H1 (cell line): ENCODE results near the gene PTPN1. TPM values are rescaled to one million over a fixed set of nuclear protein-coding genes. Genes with fewer than 3 reads are reported as not detected.

Experiments used
- CTCF ChIA-PET: fragments of 300-600 bp; sonication (Branson Sonifier 250); formaldehyde crosslinking; loops from one replicate; lab custom pipeline; 2021; ENCODE audit not compliant: partially characterized antibody; lab: Charles Lee
- POLR2A ChIA-PET: fragments of 300-600 bp; sonication (Branson Sonifier 250); formaldehyde crosslinking; loops from one replicate; lab custom pipeline; 2021; ENCODE audit warnings: inconsistent platforms; ENCODE audit not compliant: partially characterized antibody; lab: Charles Lee
- DNase-seq, 2 experiments: peaks; one replicate each; pipeline versions ENCODE4 v3.0.0 to v3.0.0-alpha.2; 2010 to 2022; ENCODE audit warnings: low spot score in 2 of 2, low read depth in 1 of 2, mixed read lengths in 1 of 2
- FAIRE-seq: peaks from 2 replicates; lab custom pipeline; 2011; peaks lifted over from hg19 to GRCh38; lab: Jason Lieb, UNC
- H2AFZ ChIP-seq: 2 replicates; pipeline ENCODE4 v1.8.1; 2012; ENCODE audit warnings: low read length, inconsistent platforms
- H2AK5ac ChIP-seq: 2 replicates; pipeline ENCODE4 v1.6.1; 2013; ENCODE audit warnings: low read depth, low read length
- H2BK120ac ChIP-seq: replicated peaks from 2 replicates; pipeline ENCODE3; 2013; ENCODE audit warnings: low read depth, low read length, inconsistent platforms
- H2BK12ac ChIP-seq: 2 replicates; pipeline ENCODE4 v1.6.1; 2013; ENCODE audit warnings: low read depth, low read length
- H2BK15ac ChIP-seq: 2 replicates; pipeline ENCODE4 v1.6.1; 2013; ENCODE audit warnings: low read length
- H2BK20ac ChIP-seq: 2 replicates; pipeline ENCODE4 v1.6.1; 2013; ENCODE audit warnings: low read length
- H2BK5ac ChIP-seq: 2 replicates; pipeline ENCODE4 v1.6.1; 2013; ENCODE audit warnings: low read depth, low read length
- H3K14ac ChIP-seq: 2 replicates; pipeline ENCODE4 v1.6.1; 2013; ENCODE audit warnings: inconsistent platforms; ENCODE audit not compliant: insufficient read length
- H3K18ac ChIP-seq: 2 replicates; pipeline ENCODE4 v1.6.1; 2013; ENCODE audit warnings: low read length; ENCODE audit errors: extremely low read depth
- H3K23ac ChIP-seq: 2 replicates; pipeline ENCODE4 v1.6.1; 2013; ENCODE audit warnings: inconsistent platforms; ENCODE audit not compliant: insufficient read length
- H3K23me2 ChIP-seq: 2 replicates; pipeline ENCODE4 v1.6.1; 2013; ENCODE audit warnings: low read depth, low read length
- H3K27ac ChIP-seq: 2 replicates; pipeline ENCODE4 v1.6.1; 2011; ENCODE audit warnings: low read depth, low read length, inconsistent platforms
- H3K27me3 ChIP-seq, 4 experiments: replicated peaks in 1 of 4; 1 replicate in 1 of 4; 2 replicates in 3 of 4; pipeline versions ENCODE4 v1.6.1 to v1.8.1; 2011 to 2013; ENCODE audit warnings: low read length in 3 of 4, mild to moderate bottlenecking in 3 of 4, inconsistent platforms in 2 of 4, mixed read lengths in 2 of 4, moderate library complexity in 1 of 4; ENCODE audit not compliant: control insufficient read depth in 3 of 4, insufficient read depth in 3 of 4; ENCODE audit errors: extremely low read depth in 1 of 4
- H3K36me3 ChIP-seq, 4 experiments: 2 replicates each; pipeline versions ENCODE4 v1.6.1 to v1.8.1; 2011 to 2013; ENCODE audit warnings: mild to moderate bottlenecking in 4 of 4, low read length in 3 of 4, moderate library complexity in 2 of 4, control low read depth in 1 of 4, inconsistent platforms in 1 of 4; ENCODE audit not compliant: insufficient read depth in 4 of 4, control insufficient read depth in 2 of 4
- H3K4ac ChIP-seq: replicated peaks from 2 replicates; pipeline ENCODE3; 2013; ENCODE audit warnings: low read length, low read depth, mixed read lengths, inconsistent platforms; ENCODE audit not compliant: insufficient read length
- H3K4me1 ChIP-seq, 4 experiments: replicated peaks in 1 of 4; 1 replicate in 1 of 4; 2 replicates in 3 of 4; pipeline versions ENCODE4 v1.6.1 to v1.8.1; 2011 to 2013; ENCODE audit warnings: low read length in 3 of 4, inconsistent platforms in 2 of 4, mixed read lengths in 1 of 4; ENCODE audit not compliant: insufficient read depth in 4 of 4, control insufficient read depth in 3 of 4
- H3K4me2 ChIP-seq, 2 experiments: 2 replicates each; pipeline versions ENCODE4 v1.6.1 to v1.8.1; 2011 to 2013; ENCODE audit warnings: low read depth in 2 of 2, low read length in 2 of 2, control low read depth in 1 of 2, inconsistent platforms in 1 of 2, mild to moderate bottlenecking in 1 of 2; ENCODE audit not compliant: insufficient read depth in 1 of 2
- H3K4me3 ChIP-seq, 4 experiments: fragments of 200-600, 300-600 bp in 1 of 4; sonication (generic), shearing (Covaris generic), sonication (Bioruptor Twin) in 1 of 4; 2 replicates each; pipeline versions ENCODE4 v1.5.1 to v1.8.1; 2011 to 2016; ENCODE audit warnings: low read length in 4 of 4, low read depth in 3 of 4, control low read depth in 2 of 4, inconsistent platforms in 2 of 4, mild to moderate bottlenecking in 2 of 4, mixed read lengths in 1 of 4, moderate library complexity in 1 of 4; ENCODE audit not compliant: insufficient read depth in 2 of 4; ENCODE audit errors: extremely low read depth in 1 of 4
- H3K56ac ChIP-seq: replicated peaks from 2 replicates; pipeline ENCODE3; 2013; ENCODE audit warnings: low read depth, mild to moderate bottlenecking, mixed read lengths, low read length, inconsistent platforms; ENCODE audit not compliant: insufficient read length
- H3K79me1 ChIP-seq: 2 replicates; pipeline ENCODE4 v1.6.1; 2013; ENCODE audit warnings: low read depth, low read length, control low read depth
- H3K79me2 ChIP-seq, 2 experiments: 2 replicates each; pipeline versions ENCODE4 v1.6.1 to v1.8.1; 2012 to 2013; ENCODE audit warnings: low read length in 2 of 2, mild to moderate bottlenecking in 2 of 2, inconsistent platforms in 1 of 2; ENCODE audit not compliant: insufficient read depth in 2 of 2, control insufficient read depth in 1 of 2
- H3K9ac ChIP-seq, 4 experiments: replicated peaks in 1 of 4; 1 replicate in 1 of 4; 2 replicates in 3 of 4; pipeline versions ENCODE4 v1.6.1 to v1.8.1; 2011 to 2013; ENCODE audit warnings: low read depth in 3 of 4, low read length in 3 of 4, control low read depth in 2 of 4, mild to moderate bottlenecking in 2 of 4, moderate library complexity in 2 of 4, inconsistent platforms in 1 of 4; ENCODE audit errors: extremely low read depth in 1 of 4
- H3K9me3 ChIP-seq, 2 experiments: 2 replicates each; pipeline versions ENCODE4 v1.6.1 to v1.8.1; 2012 to 2013; ENCODE audit warnings: mild to moderate bottlenecking in 2 of 2, moderate library complexity in 2 of 2, control low read depth in 1 of 2, inconsistent platforms in 1 of 2, low read depth in 1 of 2, low read length in 1 of 2, mixed read lengths in 1 of 2; ENCODE audit not compliant: insufficient read depth in 2 of 2
- H4K20me1 ChIP-seq, 2 experiments: replicated peaks in 1 of 2; 2 replicates each; pipeline versions ENCODE3 to v1.8.1; 2011 to 2013; ENCODE audit warnings: inconsistent platforms in 2 of 2, low read length in 2 of 2, mild to moderate bottlenecking in 1 of 2; ENCODE audit not compliant: insufficient read depth in 2 of 2, control insufficient read depth in 1 of 2
- H4K5ac ChIP-seq: 2 replicates; pipeline ENCODE4 v1.6.1; 2013; ENCODE audit warnings: low read length, low read depth, mixed read lengths, inconsistent platforms; ENCODE audit not compliant: insufficient read length
- H4K8ac ChIP-seq: 2 replicates; pipeline ENCODE4 v1.8.0; 2013; ENCODE audit warnings: mild to moderate bottlenecking, moderate library complexity, low read length, inconsistent platforms; ENCODE audit not compliant: insufficient read depth; ENCODE audit errors: extremely low read depth
- H4K91ac ChIP-seq: replicated peaks from 2 replicates; pipeline ENCODE3; 2013; ENCODE audit warnings: low read length, mixed read lengths, inconsistent platforms; ENCODE audit not compliant: insufficient read length
- ATF3 ChIP-seq: IDR thresholded peaks from 2 replicates; pipeline ENCODE4 v1.6.1; 2011; ENCODE audit warnings: low read depth, mild to moderate bottlenecking, low read length; ENCODE audit not compliant: insufficient read depth
- CEBPB ChIP-seq: IDR thresholded peaks from 2 replicates; pipeline ENCODE4 v1.6.1; 2012; ENCODE audit warnings: low read depth, low read length
- EP300 ChIP-seq, 2 experiments: IDR thresholded peaks; 1 replicate in 1 of 2; 2 replicates in 1 of 2; pipeline ENCODE4 v1.6.1; 2011 to 2012; ENCODE audit warnings: low read depth in 2 of 2, low read length in 2 of 2, mild to moderate bottlenecking in 2 of 2, borderline replicate concordance in 1 of 2, inconsistent platforms in 1 of 2, moderate library complexity in 1 of 2
- EZH2 ChIP-seq: fragments of 200-600 bp; sonication (generic); IDR thresholded peaks from 2 replicates; pipeline ENCODE4 v1.7.1; 2012; ENCODE audit warnings: low read depth, mild to moderate bottlenecking, moderate library complexity, low read length, inconsistent platforms; ENCODE audit not compliant: severe bottlenecking
- GTF2F1 ChIP-seq: IDR thresholded peaks from 2 replicates; pipeline ENCODE4 v1.6.1; 2012; ENCODE audit warnings: low read depth, low read length, improper control_type of control experiment, borderline replicate concordance
- KDM1A ChIP-seq: fragments of 200-600, 300-600 bp; sonication (generic); IDR thresholded peaks from 2 replicates; pipeline ENCODE4 v1.7.1; 2016; ENCODE audit warnings: mild to moderate bottlenecking, low read length, borderline replicate concordance
- KDM5A ChIP-seq: fragments of 200-600 bp; IDR thresholded peaks from 2 replicates; pipeline ENCODE4 v1.7.1; 2012; ENCODE audit warnings: mild to moderate bottlenecking, low read length, inconsistent platforms, mixed read lengths
- MAX ChIP-seq: IDR thresholded peaks from 2 replicates; pipeline ENCODE4 v1.6.1; 2012; ENCODE audit warnings: inconsistent platforms
- POU5F1 ChIP-seq: IDR thresholded peaks from 2 replicates; pipeline ENCODE4 v1.6.1; 2011; ENCODE audit warnings: low read depth, mild to moderate bottlenecking, low read length, moderate library complexity
- SP1 ChIP-seq: IDR thresholded peaks from 2 replicates; pipeline ENCODE4 v1.6.1; 2011; ENCODE audit warnings: low read depth, low read length
- TAF1 ChIP-seq: IDR thresholded peaks from 2 replicates; pipeline ENCODE4 v1.6.1; 2011; ENCODE audit warnings: mild to moderate bottlenecking, low read depth, low read length
- TAF7 ChIP-seq: optimal IDR thresholded peaks from 2 replicates; pipeline ENCODE3; 2011; ENCODE audit warnings: low read depth, mild to moderate bottlenecking, inconsistent platforms, low read length, moderate library complexity, borderline replicate concordance
- TBP ChIP-seq: IDR thresholded peaks from 2 replicates; pipeline ENCODE4 v1.6.1; 2011; ENCODE audit warnings: low read depth, low read length, improper control_type of control experiment
- ZNF274 ChIP-seq: IDR thresholded peaks from 2 replicates; pipeline ENCODE4 v1.7.0; 2012; ENCODE audit warnings: low read length, borderline replicate concordance; ENCODE audit errors: extremely low read depth
- WGBS, 2 experiments: shearing (Covaris generic) in 1 of 2; methylation state at CpG; one replicate each; pipeline versions ENCODE4 v1.1.6 to v1.1.7; 2013 to 2015; ENCODE audit warnings: low lambda C conversion rate in 2 of 2, mixed read lengths in 2 of 2, inconsistent platforms in 1 of 2, low coverage in 1 of 2, missing lambda C conversion rate in 1 of 2; ENCODE audit not compliant: insufficient replicate concordance in 2 of 2, insufficient coverage in 1 of 2, insufficient read length in 1 of 2; ENCODE audit errors: extremely low coverage in 1 of 2, missing lambda C conversion rate in 1 of 2; 5-methylcytosine and 5-hydroxymethylcytosine counted together
- polyA plus RNA-seq, 7 experiments: library from polyadenylated mRNA; depleted of rRNA in 3 of 7; stranded (reverse) in 5 of 7; unstranded in 2 of 7; fragments of >200 nt in 5 of 7; fragments of 200-250 nt in 2 of 7; gene quantifications; 1 replicate in 5 of 7; 2 replicates in 1 of 7; 4 replicates in 1 of 7; pipeline versions ENCODE4 v1.2.1 to v1.2.3, GENCODE V29; 2011 to 2013; ENCODE audit warnings: missing spikeins in 2 of 7, mixed read lengths in 2 of 7
- total RNA-seq: library from RNA; stranded (reverse); fragmentation: NEBNext Ultra II Directional; extraction: Animal tissue kit (Norgen Biotek cat#: 25700); gene quantifications from 2 replicates; pipeline ENCODE4 v1.2.1, GENCODE V29; 2021

Gene PTPN1
- total and polyA plus RNA-seq, 2 of the 8 experiments (the other 6 are each of a cell fraction or from before 2014, with no cell fraction given): 18.6 to 32.1 TPM

- POLR2A ChIA-PET: no interaction called here
- Histone ChIP-seq H3K9ac (no peak overlapping the region), H2BK20ac (no peak overlapping the region)
- no peak for TF ChIP-seq POU5F1
- no peak for TF ChIP-seq TAF1
- TF ChIP-seq EP300 (IDR thresholded peaks at IDR 0.05; ENCODE audit: borderline replicate concordance in 1 of 2, low read depth in 2 of 2, low read length in 2 of 2): no peak
- no peak for TF ChIP-seq TAF7
- no peak for TF ChIP-seq EZH2
- no peak for TF ChIP-seq TBP
- no peak for TF ChIP-seq SP1
- TF ChIP-seq ATF3: no peak
- no peak for TF ChIP-seq KDM5A
- no peak for TF ChIP-seq MAX
- TF ChIP-seq ZNF274: no peak
- TF ChIP-seq GTF2F1: no peak
- TF ChIP-seq KDM1A: no peak
- TF ChIP-seq CEBPB: no peak
Observed at GRCh38 chr20:50538276-50538675, 28.1 kb downstream of the PTPN1 start.

More at GRCh38 chr20:50538276-50538675, 28.1 kb downstream of the PTPN1 start:
- H3K4me2 ChIP-seq: no peak overlapping the region
- peaks cover 0 to 3% (median 0%) of the 10 kb centered on the region in 4 experiments; a peak in 2 of 7 replicates for H3K4me1 ChIP-seq
- DNase-seq (no peak), FAIRE-seq (no peak)
- no peaks in the 10 kb centered on the region for H3K27me3 ChIP-seq
- H3K9me3 ChIP-seq: no peaks in the 10 kb centered on the region
- H2BK15ac ChIP-seq: no peak overlapping the region
- no peak overlapping the region for H3K56ac ChIP-seq
- peaks cover 7% of the 10 kb centered on the region in 2 experiments for H4K20me1 ChIP-seq
- H3K18ac ChIP-seq: no peak overlapping the region
- no peaks in the 10 kb centered on the region for H3K23me2 ChIP-seq
- H3K27ac ChIP-seq: no peak overlapping the region
- no peak overlapping the region for H3K23ac ChIP-seq
- H4K5ac ChIP-seq: no peak overlapping the region
- H3K79me2 ChIP-seq: peaks cover 0 to 44% of the 10 kb centered on the region in 2 experiments; a peak in 2 of 4 replicates
- no peak overlapping the region for H2BK12ac ChIP-seq
- no peak overlapping the region for H2BK5ac ChIP-seq
- 95% methylated on average over 4 of the region's 4 CpGs; no CpG with 5 or more reads in 1 of the 2 experiments for WGBS, 2 experiments
- H2AK5ac ChIP-seq: no peak overlapping the region
- H3K14ac ChIP-seq: no peak overlapping the region
- no peak overlapping the region for H4K8ac ChIP-seq
- H4K91ac ChIP-seq: no peak overlapping the region
- H3K36me3 ChIP-seq: no peaks in the 10 kb centered on the region
- no peak overlapping the region for H3K4me3 ChIP-seq
- no peak overlapping the region for H2BK120ac ChIP-seq
- CTCF ChIA-PET: interaction anchor here (0.7 to 2.3 kb wide), 6 partner anchors 11 to 58 kb away, joined by 3 to 7 read pairs (median 5); no protein-coding TSS in a partner anchor
- no peak overlapping the region for H2AFZ ChIP-seq
- H3K4ac ChIP-seq: no peak overlapping the region
- H3K79me1 ChIP-seq: peaks cover 6% of the 10 kb centered on the region
